NCI-H2227 (cell line): ENCODE results near the gene PLXDC2.

Source experiments
- DNase-seq: peaks from one replicate; lab custom pipeline; 2025; ENCODE audit not compliant: unreplicated experiment; lab: John Stamatoyannopoulos, UW

Gene PLXDC2

GRCh38 chr10:19908991-19909696 is 92.9 kb downstream of the PLXDC2 start:
- no peak for DNase-seq

- DNase-seq = no peak
These were observed 95.7 kb downstream of the PLXDC2 start for GRCh38 chr10:19911886-19912285.

- DNase-seq = no peak
These were observed 97.8 kb downstream of the PLXDC2 start for GRCh38 chr10:19913987-19914386.

GRCh38 chr10:19915125-19915524 is 98.9 kb downstream of the PLXDC2 start:
- DNase-seq = no peak

DNA sequence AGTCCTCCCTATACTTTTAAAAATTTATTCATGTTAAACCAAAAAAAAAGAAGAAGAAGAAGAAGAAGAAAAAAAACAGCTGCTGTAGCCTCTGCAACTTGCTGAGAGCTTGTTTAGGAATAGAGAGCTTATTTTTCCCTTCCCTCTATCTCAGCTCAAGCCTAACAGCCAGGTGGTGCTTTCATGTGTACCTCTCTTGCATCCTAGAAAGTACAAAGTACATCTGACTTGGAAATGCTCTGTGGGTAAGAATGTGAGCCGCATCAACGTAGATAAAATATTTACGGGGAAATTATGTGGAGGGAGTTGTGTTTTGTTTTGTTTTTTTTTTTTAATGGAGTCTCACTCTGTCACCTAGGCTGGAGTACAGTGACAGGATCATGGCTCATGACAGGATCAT is 99.6 kb downstream of the PLXDC2 start:
- DNase-seq = no peak

DNA sequence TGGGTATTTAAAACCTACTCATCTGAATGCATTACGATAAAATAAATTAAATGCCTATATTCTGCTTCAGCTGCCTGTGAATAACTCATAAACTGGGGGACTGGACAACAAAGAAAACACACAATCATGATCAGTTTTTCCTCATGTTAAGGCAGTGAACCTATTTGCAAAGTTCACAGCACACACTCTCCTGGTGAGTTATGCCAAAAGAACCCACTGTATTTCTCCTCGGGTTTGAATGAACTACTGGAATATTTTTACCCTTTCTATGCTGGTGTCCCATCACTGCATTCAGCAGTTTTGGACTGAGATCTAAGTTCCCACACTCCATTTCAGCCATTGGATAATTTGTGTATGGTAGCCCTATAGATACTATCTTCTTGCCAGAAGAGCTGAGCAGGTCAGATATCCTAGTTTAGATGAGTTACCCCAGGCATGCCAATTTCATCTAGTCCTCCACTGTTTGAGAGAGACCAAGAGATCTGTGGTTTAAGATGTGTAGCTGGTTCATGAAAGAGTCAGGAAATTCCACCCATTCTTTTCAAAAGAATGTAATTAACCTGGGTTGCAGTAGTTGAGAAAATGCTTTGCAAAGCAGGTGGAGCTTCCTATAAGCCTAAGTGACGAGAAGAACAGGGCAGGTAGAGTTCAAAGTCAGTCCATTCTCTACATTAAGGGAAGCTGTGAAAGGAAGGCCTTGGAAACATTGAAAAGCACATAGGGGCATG is 101.7 kb downstream of the PLXDC2 start:
- no peak for DNase-seq

GRCh38 chr10:19918794-19919193 is 102.6 kb downstream of the PLXDC2 start:
- DNase-seq = no peak

- no peak for DNase-seq
These were observed 103.4 kb downstream of the PLXDC2 start for GRCh38 chr10:19919671-19920070.

DNA sequence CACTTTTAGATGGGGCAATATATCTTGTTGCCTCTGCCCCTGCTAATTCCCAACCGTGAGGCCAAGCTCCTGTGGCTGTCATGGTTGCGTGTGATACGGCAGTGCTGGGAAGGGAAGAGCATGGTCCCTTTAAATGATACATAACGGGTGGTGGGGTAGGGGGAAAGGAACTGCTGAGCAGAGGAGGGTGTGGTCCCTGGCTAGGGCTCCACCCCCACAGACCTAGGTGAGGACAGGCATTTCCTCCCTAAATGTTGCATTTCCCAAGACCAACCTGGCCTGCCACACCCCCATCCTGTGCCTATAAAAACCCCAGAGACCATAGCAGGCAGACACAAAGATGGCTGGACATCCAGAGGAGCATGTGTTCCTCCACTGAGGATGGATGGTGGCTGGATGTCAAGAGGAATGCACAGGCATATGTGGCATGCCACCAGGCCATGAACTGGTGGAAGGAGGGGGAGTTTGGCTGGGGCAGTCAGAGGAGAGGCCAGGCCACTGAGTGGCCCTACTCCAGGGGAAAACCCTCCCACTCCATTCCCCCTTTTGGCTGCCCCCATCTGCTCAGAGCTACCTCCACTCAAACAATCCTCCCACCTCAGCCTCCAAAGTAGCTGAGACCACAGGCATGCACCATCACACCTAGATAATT is 104.0 kb downstream of the PLXDC2 start:
- no peak for DNase-seq

DNA sequence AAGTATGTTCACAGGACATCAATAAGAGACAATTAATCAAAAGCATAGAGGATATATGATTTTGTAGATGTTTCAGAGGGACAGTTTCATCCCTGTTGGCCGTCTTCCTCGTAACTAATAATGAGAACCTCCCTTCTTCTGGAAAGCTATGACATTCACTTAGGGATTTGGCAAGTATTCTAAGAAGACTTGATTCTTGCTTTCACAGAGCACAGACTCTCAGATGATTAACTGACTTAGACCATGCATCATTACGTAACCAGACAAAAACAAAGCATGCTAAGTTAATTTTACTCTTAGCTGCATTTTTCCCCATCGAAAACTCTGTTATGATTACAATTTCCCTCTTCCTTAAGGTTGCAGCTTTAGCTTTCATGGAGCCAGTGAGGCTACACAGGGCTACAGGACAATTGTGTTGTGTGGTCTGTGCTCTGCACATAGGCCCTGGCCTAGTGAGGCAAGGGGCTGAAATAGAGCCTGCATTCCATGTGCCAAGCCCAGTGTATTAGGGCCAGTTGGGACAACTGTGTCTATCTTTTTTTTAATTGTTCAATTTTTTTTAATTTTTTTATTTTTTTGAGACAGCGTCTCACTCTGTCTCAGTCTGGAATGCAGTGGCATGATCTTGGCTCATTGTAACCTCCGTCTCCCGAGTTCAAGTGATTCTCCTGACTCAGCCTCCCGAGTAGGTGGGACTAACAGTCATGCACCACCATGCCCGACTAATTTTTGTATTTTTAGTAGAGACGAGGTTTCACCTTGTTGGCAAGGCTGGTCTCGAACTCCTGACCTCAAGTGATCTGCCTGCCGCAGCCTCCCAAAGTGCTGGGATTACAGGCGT is 105.3 kb downstream of the PLXDC2 start:
- no peak for DNase-seq

- no peak for DNase-seq
These were observed 106.2 kb downstream of the PLXDC2 start for GRCh38 chr10:19922236-19922963.

GRCh38 chr10:19925064-19925463 is 108.8 kb downstream of the PLXDC2 start:
- no peak for DNase-seq

DNA sequence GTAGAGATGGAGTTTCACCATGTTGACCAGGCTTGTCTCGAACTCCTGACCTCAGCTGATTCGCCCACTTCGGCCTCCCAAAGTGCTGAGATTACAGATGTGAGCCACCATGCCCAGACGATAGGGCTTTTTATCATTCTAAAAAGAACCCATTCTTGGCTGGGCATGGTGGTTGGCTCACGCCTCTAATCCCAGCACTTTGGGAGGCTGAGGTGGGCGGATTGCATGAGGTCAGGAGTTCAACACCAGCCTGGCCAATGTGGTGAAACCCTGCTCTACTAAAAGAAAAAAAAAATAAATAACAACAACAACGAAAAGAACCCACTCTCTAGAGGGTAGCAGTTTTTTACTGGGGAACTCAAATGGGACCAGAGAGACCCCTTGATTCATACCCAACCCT is 112.7 kb downstream of the PLXDC2 start:
- no peak for DNase-seq

DNA sequence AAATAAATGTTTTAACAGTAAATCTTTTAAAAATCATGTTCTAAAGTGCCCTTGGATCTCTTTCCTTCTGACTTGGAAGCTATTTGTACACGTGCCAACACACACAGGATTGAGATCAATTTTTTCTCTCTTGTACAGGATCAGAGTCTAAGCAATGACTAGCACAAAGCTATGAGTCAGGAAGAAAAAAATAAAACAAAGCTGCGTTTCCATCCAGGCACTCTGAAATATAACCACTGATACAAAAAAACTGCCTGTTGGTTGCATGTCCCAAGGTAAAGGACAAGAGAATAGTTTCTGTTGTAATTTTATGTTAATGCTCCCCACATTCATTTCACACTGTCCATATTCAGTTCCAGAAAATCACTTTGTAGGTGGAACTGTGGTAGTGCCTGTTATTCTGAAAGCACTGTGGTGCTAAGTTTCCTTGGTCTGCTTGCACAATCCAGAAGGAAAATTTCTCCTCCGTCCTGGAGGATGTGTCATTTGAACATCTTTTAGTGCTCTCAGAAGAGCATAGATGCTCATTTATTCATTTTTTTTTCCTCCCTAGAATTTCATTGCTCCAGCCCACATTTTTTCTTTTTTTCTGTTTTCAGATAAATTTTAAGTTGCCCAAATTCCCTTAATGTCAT is 113.4 kb downstream of the PLXDC2 start:
- no peak for DNase-seq

DNA sequence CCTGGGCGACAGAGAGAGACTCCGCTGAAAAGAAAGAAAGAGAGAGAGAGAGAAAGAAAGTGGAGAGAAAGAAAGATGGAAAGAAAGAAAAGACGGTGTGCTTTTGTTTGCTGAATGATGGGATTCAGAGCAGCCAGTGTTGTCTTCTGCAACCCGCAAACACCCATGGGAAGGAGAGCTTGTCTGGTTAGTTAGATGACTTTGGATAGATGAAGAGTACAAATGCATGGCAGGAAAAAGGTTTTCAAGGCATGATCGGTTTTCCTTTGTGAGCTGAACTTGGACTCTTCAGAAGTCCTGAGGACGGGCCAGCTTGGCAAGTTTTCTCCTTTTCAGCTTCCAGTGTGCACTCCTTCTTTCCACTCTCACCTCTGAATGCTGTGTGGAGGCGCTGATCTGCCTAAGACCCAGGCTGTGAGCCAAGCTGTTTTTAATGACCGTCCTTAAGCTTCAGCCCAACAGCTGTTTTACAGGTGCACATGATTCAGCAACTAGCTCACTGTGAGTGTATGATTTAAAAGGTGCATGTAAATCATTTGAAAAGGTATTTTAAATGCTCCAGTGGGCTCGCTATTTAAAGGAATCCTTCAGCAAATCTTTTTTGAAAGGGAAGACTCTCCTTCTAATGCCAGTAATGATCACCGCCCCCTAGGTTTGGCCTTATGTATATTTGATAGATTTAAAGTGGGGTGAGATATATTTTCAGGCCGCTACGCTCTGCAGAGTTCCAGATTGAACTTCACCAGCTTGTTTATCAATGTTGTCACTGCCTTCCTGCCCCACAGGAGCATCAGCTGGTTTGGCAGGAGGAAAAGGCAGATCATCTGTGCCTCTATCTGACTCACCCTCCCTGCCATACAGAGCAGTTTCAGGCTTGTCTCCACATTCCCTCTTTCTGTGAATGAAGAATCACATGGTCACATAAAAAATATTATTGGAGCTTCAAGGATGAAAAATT is 115.0 kb downstream of the PLXDC2 start:
- no peak for DNase-seq

DNA sequence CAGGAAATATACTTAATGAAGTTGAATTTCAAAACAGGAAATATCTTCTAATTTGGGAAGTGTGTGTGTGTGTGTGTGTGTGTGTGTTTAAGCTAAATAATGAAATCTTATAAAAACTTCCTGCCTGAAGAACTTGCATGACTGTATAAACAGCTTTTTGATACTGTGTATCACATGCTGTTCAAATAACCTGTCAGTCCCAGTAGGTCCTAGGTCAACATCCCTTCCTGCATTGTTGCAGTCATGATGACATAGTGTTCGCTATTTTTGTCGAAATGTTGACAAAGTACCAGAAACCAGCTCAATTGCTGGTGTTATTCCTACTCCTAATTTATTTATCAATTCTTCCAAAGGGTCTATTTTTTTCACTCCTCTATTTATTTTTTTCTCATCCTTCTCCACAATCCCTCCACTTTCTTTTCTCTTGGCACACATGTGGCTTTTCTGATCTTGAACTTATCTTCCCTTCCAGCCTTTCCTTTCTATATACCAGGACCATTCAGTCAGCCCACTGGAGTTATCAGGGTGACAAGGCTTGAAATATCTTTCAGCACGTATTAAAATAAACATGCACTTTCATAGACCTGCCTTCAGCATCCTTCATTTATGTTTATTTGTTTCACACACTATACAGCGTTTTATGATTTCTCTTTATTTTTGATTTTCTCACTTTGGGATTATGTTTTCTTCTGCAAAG is 115.8 kb downstream of the PLXDC2 start:
- DNase-seq = no peak

GRCh38 chr10:19932806-19933371 is 116.7 kb downstream of the PLXDC2 start:
- DNase-seq = no peak

GRCh38 chr10:19933772-19934171 is 117.5 kb downstream of the PLXDC2 start:
- DNase-seq = no peak
